Measurements from ENCODE around the gene HYCC1.

DNA sequence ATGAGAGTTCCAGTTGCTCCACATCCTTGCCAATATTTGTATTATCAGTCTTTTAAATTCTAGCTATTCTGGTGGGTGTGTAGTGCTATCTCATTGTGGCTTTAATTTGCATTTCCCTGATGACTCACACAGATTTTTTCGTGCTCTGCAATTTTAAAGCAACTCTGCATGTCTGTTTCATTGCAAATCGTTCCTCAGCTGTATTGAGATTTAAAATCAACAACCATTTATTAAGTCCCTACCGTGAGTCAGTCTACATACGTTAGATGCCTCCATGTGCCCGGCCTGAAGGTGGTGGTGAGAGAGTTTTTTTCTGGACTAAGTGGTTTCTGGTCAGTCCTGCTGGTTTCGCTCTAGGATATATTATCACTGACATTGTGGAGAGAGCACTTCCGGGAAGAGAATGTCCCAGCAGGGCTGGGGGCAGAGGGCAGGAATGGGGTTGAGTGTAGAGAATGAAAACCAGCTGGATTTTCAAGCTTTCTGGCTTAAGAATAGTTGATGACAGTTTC is 8.4 kb upstream of the HYCC1 start:
- TF ChIP-seq POLR2A (IDR thresholded peaks at IDR 0.05): no peak
- TF ChIP-seq, protein P1, sequence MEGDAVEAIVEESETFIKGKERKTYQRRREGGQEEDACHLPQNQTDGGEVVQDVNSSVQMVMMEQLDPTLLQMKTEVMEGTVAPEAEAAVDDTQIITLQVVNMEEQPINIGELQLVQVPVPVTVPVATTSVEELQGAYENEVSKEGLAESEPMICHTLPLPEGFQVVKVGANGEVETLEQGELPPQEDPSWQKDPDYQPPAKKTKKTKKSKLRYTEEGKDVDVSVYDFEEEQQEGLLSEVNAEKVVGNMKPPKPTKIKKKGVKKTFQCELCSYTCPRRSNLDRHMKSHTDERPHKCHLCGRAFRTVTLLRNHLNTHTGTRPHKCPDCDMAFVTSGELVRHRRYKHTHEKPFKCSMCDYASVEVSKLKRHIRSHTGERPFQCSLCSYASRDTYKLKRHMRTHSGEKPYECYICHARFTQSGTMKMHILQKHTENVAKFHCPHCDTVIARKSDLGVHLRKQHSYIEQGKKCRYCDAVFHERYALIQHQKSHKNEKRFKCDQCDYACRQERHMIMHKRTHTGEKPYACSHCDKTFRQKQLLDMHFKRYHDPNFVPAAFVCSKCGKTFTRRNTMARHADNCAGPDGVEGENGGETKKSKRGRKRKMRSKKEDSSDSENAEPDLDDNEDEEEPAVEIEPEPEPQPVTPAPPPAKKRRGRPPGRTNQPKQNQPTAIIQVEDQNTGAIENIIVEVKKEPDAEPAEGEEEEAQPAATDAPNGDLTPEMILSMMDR (IDR thresholded peaks at IDR 0.05): no peak
